Endothelial cell of umbilical vein (primary cell): ENCODE data around the gene NEDD4. TPM values are rescaled to one million over a fixed set of nuclear protein-coding genes. Genes with fewer than 3 reads are reported as not detected.

ENCODE experiments used
- BruUV-seq: library from RNA; stranded (reverse); fragments of 400-500 nt; replicated peaks from 2 replicates; lab custom pipeline; 2021; lab: Mats Ljungman, UMichigan
- CTCF ChIA-PET: fragments of 300-600, 350-600 bp; sonication (Branson Sonifier 250); formaldehyde crosslinking; loops from one replicate; lab custom pipeline; 2021; ENCODE audit warnings: antibody characterized with exemption, inconsistent platforms; lab: Charles Lee
- POLR2A ChIA-PET: fragments of 300-600, 350-600 bp; sonication (Branson Sonifier 250); formaldehyde crosslinking; loops from one replicate; lab custom pipeline; 2021; ENCODE audit warnings: antibody characterized with exemption, inconsistent platforms; lab: Charles Lee
- DNase-seq: peaks from one replicate; pipeline ENCODE4 v3.0.0-alpha.2; 2011; ENCODE audit warnings: low read depth, low spot score
- FAIRE-seq: peaks from 2 replicates; lab custom pipeline; 2011; peaks lifted over from hg19 to GRCh38; lab: Jason Lieb, UNC
- H2AFZ ChIP-seq: 2 replicates; pipeline ENCODE4 v1.6.0; 2012; ENCODE audit warnings: low read depth, low read length, control low read depth, inconsistent platforms
- H3K27ac ChIP-seq: 2 replicates; pipeline ENCODE4 v1.5.1; 2011; ENCODE audit warnings: low read depth, mild to moderate bottlenecking, control low read depth, low read length, moderate library complexity; ENCODE audit not compliant: insufficient read depth
- H3K27me3 ChIP-seq, 2 experiments: 2 replicates each; pipeline versions ENCODE4 v1.6.0 to v1.6.1; 2011; ENCODE audit warnings: low read length in 2 of 2, mixed read lengths in 1 of 2; ENCODE audit not compliant: control insufficient read depth in 2 of 2, insufficient read depth in 2 of 2
- H3K36me3 ChIP-seq, 2 experiments: 2 replicates in 1 of 2; 3 replicates in 1 of 2; pipeline ENCODE4 v1.5.1; 2011; ENCODE audit warnings: low read length in 2 of 2, mild to moderate bottlenecking in 1 of 2, moderate library complexity in 1 of 2; ENCODE audit not compliant: control insufficient read depth in 2 of 2, insufficient read depth in 2 of 2; ENCODE audit errors: extremely low read depth in 1 of 2
- H3K4me1 ChIP-seq: 3 replicates; pipeline ENCODE4 v1.5.1; 2011; ENCODE audit warnings: mild to moderate bottlenecking, low read length; ENCODE audit not compliant: control insufficient read depth, insufficient read depth; ENCODE audit errors: extremely low read depth
- H3K4me2 ChIP-seq: 2 replicates; pipeline ENCODE4 v1.6.1; 2011; ENCODE audit warnings: low read length, control low read depth, mixed read lengths; ENCODE audit not compliant: insufficient read depth
- H3K4me3 ChIP-seq, 3 experiments: fragments of 200-600 bp in 1 of 3; sonication (generic), shearing (Covaris generic) in 1 of 3; replicated peaks in 1 of 3; 2 replicates each; pipeline ENCODE4 v1.5.1; 2011 to 2016; ENCODE audit warnings: control low read depth in 3 of 3, low read length in 3 of 3, mild to moderate bottlenecking in 2 of 3, inconsistent platforms in 1 of 3, low read depth in 1 of 3, moderate library complexity in 1 of 3; ENCODE audit not compliant: insufficient read depth in 1 of 3
- H3K79me2 ChIP-seq: 2 replicates; pipeline ENCODE4 v1.6.0; 2012; ENCODE audit warnings: low read length, inconsistent platforms; ENCODE audit not compliant: control insufficient read depth, insufficient read depth
- H3K9ac ChIP-seq: replicated peaks from 2 replicates; pipeline ENCODE3; 2011; ENCODE audit warnings: low read length, control low read depth; ENCODE audit not compliant: insufficient read depth; ENCODE audit errors: extremely low read depth
- H3K9me1 ChIP-seq: replicated peaks from 3 replicates; pipeline ENCODE4 v1.6.0; 2011; ENCODE audit warnings: mild to moderate bottlenecking, low read length; ENCODE audit not compliant: control insufficient read depth, insufficient read depth; ENCODE audit errors: extremely low read depth
- H3K9me3 ChIP-seq: replicated peaks from 2 replicates; pipeline ENCODE4 v1.5.1; 2012; ENCODE audit warnings: low read length, inconsistent platforms; ENCODE audit not compliant: control insufficient read depth, insufficient read depth
- H4K20me1 ChIP-seq: replicated peaks from 2 replicates; pipeline ENCODE3; 2011; ENCODE audit warnings: mild to moderate bottlenecking, low read length; ENCODE audit not compliant: control insufficient read depth, insufficient read depth; ENCODE audit errors: extremely low read depth
- CTCF ChIP-seq, 2 donors: IDR thresholded peaks; 1 replicate in 1 of 2; 2 replicates in 1 of 2; pipeline ENCODE4 v1.5.1; 2011; ENCODE audit warnings: low read length in 2 of 2, mild to moderate bottlenecking in 2 of 2, moderate library complexity in 2 of 2, control low read depth in 1 of 2, inconsistent platforms in 1 of 2, low read depth in 1 of 2; ENCODE audit not compliant: insufficient read depth in 1 of 2; ENCODE audit errors: extremely low read depth in 1 of 2
- EZH2 ChIP-seq: IDR thresholded peaks from 2 replicates; pipeline ENCODE4 v1.6.1; 2012; ENCODE audit warnings: borderline replicate concordance, low read depth, mild to moderate bottlenecking, moderate library complexity, low read length, inconsistent platforms; ENCODE audit not compliant: severe bottlenecking
- FOS ChIP-seq: IDR thresholded peaks from 2 replicates; pipeline ENCODE4 v1.6.1; 2011; ENCODE audit warnings: mild to moderate bottlenecking, low read length, moderate library complexity, borderline replicate concordance; ENCODE audit not compliant: insufficient read depth
- GATA2 ChIP-seq: IDR thresholded peaks from 2 replicates; pipeline ENCODE4 v1.7.0; 2011; ENCODE audit warnings: low read depth, mild to moderate bottlenecking, moderate library complexity, mixed read lengths, low read length; ENCODE audit not compliant: insufficient read length, insufficient read depth
- JUN ChIP-seq: IDR thresholded peaks from 2 replicates; pipeline ENCODE4 v1.6.1; 2011; ENCODE audit warnings: borderline replicate concordance, low read depth; ENCODE audit not compliant: insufficient read length, insufficient read depth
- MAX ChIP-seq: IDR thresholded peaks from 2 replicates; pipeline ENCODE4 v1.6.1; 2011; ENCODE audit not compliant: insufficient read depth, insufficient read length
- MYC ChIP-seq: IDR thresholded peaks from one replicate; pipeline ENCODE4 v1.6.1; 2011; ENCODE audit warnings: mild to moderate bottlenecking, low read depth, low read length
- POLR2A ChIP-seq: IDR thresholded peaks from 2 replicates; pipeline ENCODE4 v1.6.1; 2012; ENCODE audit warnings: low read depth, mild to moderate bottlenecking, control low read depth, low read length
- POLR2AphosphoS5 ChIP-seq: IDR thresholded peaks from 2 replicates; pipeline ENCODE4 v1.6.1; 2012; ENCODE audit warnings: low read depth, mild to moderate bottlenecking, control low read depth, low read length, moderate library complexity; ENCODE audit not compliant: insufficient read depth
- dilution Hi-C: fragments of 300-500 bp; cut with MboI; formaldehyde crosslinking; loops from one replicate; pipeline ENCODE4 v1.15.0; 2019; ENCODE audit warnings: low sequenced_read_pairs; ENCODE audit not compliant: extremely low pct_ligation_motif_present
- intact Hi-C: fragments of 100-400 bp; cut with micrococcal nuclease; formaldehyde crosslinking; loops from one replicate; pipeline ENCODE4 v1.10.0; 2022
- polyA plus RNA-seq, 4 experiments: library from polyadenylated mRNA; depleted of rRNA in 3 of 4; stranded (reverse) in 3 of 4; unstranded in 1 of 4; fragments of >200 nt; gene quantifications; 2 replicates each; pipeline versions ENCODE4 v1.2.1 to v1.2.3, GENCODE V29; 2011 to 2012; ENCODE audit warnings: missing spikeins in 1 of 4
- total RNA-seq: library from RNA; stranded (reverse); gene quantifications from 2 replicates; pipeline ENCODE4 v1.2.3, GENCODE V29; 2021

Gene NEDD4
- total and polyA plus RNA-seq, 2 donors (not counting 3 experiments of a cell fraction or from before 2014, with no cell fraction given): 9.2 to 39.0 TPM

- no peaks in the 10 kb centered on the region for H3K9me1 ChIP-seq
- H3K4me1 ChIP-seq: no peaks in the 10 kb centered on the region
- H3K4me2 ChIP-seq: no peak overlapping the region
- BruUV-seq: no TSS peak
- no peak overlapping the region for H3K27ac ChIP-seq
- TF ChIP-seq EZH2 (no peak), MAX (no peak), POLR2AphosphoS5 (no peak), MYC (no peak), POLR2A (no peak), GATA2 (no peak), CTCF (IDR thresholded peaks at IDR 0.05; ENCODE audit: extremely low read depth in 1 of 2, insufficient read depth in 1 of 2, low read depth in 1 of 2, low read length in 2 of 2) (no peak), JUN (no peak), FOS (no peak)
- CTCF ChIA-PET: interaction anchor here (0.8 to 2.6 kb wide), 8 partner anchors 11 to 99 kb away, joined by 3 to 7 read pairs (median 4); no protein-coding TSS in a partner anchor
- peaks cover 7 to 10% of the 10 kb centered on the region in 2 experiments for H3K27me3 ChIP-seq
- FAIRE-seq (no peak), DNase-seq (no peak)
- no peaks in the 10 kb centered on the region for H3K36me3 ChIP-seq
- POLR2A ChIA-PET: no interaction called here
- intact Hi-C loops (no loop called here), dilution Hi-C loops (no loop called here)
- no peaks in the 10 kb centered on the region for H3K9me3 ChIP-seq
- H3K9ac ChIP-seq: no peak overlapping the region
- no peak overlapping the region for H3K4me3 ChIP-seq
- H2AFZ ChIP-seq: no peak overlapping the region
- H4K20me1 ChIP-seq: no peaks in the 10 kb centered on the region
- no peaks in the 10 kb centered on the region for H3K79me2 ChIP-seq
These were observed 24.5 kb upstream of the NEDD4 start for GRCh38 chr15:56017920-56018319.
